HG02981 (cell line): ENCODE data around the gene C10orf90.

Experiments used
- ATAC-seq: cut with Tn5 transposase; IDR thresholded peaks from one replicate; pipeline ENCODE4 v1.9.1; 2021; ENCODE audit warnings: mild to moderate bottlenecking, moderate library complexity; ENCODE audit not compliant: unreplicated experiment

C10orf90 gene

DNA sequence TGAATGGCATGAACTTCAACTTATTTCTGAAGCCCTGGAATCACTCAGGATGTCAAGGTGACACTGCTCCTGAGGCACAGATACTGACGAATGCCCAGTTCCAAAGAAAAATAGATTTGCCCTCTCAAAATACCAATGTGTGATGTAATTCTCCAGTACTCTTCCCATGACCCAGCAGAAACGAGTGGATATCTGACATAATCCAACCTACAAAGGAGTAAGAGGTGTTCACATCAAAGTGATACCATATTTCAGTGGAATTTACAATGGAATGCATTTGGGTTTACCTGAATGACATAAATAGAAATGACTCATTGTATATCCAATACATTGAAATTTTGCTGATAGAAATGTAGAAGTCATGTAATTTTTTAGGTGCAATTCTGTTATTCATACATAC, 161.3 kb downstream of the C10orf90 start:
- ATAC-seq, result no peak

DNA sequence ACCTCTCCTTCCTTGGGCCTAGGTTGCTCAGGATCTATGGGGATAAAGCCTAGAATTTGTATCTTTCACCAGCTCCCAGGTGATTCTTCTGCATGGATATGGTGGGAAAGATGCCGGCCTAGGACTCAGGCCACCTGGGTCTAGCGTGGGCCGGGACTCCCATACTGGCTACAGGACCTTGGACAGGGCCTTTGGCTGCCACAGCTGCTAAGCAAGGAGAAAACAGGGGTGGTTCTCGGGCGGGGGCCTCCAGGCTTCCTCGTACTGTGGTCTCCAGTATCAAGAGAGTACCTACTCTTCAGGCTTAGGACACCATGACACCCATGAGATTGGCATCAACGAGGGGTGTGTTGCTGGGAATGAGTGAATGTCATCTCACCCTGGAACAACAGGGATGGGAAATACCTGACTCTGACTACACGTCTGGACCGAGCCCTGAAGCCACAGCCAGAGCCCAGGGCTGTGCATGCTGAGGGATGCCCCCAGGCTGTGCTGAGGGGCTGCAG, 161.9 kb downstream of the C10orf90 start:
- ATAC-seq, result no peak

DNA sequence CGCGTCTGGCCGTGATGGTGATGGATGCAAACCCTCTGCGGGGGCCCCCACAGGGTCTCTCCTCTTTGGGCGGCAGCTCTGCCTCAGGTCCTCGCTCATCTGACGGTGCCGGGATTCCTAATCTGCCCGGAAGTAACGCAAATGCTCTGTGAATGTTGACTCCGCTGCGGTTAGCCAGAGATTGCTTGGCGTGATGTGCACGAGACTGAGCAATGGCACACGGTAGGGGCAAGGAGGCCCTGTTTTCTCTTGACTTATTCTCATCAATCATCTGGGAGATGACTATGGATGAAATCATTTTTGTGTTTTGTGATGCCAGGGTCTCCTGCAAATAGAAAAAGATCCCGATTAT, 165.8 kb downstream of the C10orf90 start:
- no peak for ATAC-seq

DNA sequence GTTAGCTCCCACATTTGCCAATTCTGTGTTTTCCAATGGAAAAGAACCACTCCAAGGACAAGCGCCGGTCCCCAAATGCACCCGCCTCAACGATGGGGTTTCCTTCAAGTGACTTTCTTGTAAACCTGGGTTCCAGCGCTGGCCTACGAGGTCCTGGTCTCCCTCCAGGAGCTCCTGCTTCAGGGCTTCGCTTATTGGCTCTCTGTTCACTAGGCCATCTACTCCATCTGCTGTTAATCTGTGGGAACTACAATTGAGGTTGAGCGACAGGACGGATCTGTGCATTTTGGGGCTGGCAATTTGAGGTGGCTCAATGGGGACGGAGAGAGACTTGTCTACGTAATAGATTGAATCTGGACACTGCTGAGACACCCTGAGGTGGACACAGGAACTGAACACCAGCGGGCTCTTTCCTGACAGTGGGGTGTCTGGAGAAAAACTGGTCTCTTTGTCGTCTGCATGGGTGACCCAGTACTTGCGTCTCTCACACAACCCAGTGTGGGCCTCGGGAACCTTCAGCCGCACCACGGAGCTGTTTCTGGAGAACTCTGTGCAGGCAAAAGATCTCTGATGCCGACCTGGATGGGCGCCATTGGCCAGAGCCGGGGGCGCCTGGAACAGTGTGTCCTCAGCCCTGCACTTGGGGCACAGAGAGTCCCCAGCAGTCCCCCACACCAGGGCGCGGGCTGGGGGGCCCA, 166.3 kb downstream of the C10orf90 start:
- ATAC-seq, result no peak

DNA sequence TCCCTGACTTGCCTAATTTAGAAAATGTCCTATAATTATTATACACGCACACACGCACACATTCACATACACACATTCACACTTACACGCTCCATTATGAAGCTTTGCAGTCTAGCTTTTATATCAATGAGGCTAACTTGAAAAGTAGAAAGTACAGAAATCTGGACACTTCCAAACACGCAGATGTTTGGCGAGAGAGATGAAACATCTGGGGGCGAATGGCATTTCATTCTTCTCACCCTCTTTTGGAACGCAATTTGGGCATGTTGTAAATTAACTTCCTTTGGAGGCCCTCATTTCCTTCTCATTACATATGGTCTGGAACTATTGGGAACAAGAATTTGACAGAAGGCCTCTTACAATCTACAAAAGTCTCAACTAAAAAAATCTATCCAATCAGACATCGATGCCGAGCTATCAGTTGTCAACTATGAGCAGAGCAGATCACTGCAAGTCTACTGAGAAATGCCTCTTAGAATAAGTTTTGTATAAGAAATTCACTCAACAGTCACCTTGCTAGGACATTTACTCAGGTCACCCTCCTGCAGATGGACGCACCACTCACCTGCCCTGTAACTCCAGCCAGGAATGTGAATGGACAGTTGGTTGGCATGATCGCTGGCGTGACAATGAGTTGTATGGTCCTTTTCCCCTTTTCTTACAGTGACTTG, 167.0 kb downstream of the C10orf90 start:
- ATAC-seq, result no peak

DNA sequence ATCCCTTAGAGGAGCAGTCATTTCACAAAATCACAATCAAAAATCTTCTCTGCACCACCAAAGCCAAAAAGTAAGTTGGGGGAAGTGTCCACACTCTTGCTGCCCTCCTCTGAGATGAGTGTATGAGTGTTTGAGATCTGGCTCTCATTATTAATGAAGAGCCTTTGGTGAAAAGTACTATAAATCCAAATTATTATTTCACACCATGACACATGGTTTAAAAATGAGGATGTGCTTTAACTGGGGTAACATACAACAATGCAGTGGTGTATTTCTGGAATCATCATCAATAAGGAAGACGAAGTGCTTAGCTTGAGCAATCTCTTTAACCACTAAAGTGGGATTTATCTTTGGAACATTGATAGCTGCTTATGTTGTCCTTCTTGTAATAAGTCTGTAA, 168.1 kb downstream of the C10orf90 start:
- ATAC-seq, result no peak

DNA sequence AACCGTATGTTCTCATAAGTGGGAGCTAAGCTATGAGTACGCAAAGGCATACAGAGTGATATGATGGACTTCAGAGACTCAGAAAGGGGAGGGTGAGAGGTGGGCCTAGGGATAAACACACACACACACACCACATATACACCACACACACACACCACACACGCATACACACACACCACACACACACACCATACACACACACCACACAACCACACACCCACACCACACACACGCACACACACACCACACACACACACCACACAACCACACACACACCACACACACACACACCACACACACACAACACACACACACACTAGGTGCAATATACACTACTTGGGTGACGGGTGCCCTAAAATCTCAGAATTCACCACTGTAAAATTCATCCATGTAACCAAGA, 168.7 kb downstream of the C10orf90 start:
- no peak for ATAC-seq

DNA sequence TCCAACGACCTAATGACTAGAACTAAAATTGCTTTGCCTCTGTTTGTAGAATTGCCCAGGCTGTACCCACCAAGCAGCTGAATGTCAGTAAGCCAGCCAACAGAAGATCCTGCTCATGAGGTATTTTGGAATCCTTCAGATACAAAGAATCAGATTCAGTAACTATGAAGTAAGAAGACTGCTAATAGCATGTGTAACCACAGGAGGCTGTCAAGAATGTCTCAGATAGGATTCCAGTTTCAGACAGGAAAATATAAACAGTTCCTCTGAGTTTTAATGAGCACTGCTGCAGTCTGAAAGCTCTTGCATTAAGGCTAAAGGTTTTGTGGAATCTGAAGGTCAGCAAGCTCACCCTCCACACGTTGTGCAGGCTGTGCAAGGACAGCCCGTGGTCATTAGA, 169.6 kb downstream of the C10orf90 start:
- ATAC-seq, result no peak

DNA sequence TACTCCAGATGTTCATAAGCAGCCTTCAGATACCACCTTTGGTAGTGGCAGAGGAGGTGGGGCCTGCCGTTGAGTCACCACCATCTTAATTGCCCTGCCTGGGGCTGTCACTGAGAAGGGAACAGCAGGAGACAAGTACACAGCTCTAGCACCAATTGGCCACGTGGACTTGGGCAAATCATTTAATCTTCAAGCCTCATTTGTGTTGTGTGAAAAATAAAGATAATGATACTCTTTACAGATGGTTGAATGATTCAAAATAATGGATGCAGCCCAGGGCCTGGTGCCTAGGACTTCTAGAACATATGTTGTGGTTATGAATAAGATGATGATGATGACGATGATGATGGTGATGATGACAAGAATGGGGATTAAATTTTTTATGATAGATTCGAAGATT, 170.3 kb downstream of the C10orf90 start:
- no peak for ATAC-seq

DNA sequence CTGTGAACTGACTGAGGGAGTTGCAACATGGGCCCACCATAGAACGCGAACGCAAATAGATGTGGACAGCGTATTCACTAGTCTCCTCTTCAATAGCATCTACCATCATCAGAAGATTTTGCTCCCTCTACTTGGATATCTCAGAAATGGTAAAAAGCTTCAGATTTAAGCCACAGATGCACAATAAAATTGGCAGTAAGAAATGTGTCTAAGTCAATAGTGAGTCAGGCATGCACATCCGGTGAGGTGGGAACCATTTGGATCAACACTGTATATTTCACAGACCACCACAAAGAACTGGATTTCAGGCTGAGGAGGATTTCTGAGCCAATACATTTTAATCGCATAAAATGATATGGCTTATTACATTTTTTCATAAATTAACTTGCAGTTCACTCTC, 170.7 kb downstream of the C10orf90 start:
- no peak for ATAC-seq

DNA sequence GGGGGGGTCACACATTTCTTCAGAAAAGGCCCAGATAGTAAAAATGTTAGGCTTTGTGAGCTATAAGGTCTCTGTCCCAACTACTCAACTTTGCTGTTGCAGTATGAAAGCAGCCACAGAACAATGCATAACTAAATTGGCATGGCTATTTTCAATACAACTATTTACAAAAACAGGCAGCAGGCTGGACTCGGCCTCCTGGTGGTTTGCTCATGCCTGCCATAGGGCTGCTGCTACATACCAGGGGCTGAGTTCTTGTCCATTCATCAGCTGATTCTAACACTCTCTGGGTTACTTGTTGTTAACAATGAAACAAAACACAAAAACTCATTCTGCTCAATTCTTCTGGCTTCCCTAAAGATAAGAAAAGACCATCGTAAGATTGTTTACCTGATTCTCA, 172.8 kb downstream of the C10orf90 start:
- no peak for ATAC-seq

DNA sequence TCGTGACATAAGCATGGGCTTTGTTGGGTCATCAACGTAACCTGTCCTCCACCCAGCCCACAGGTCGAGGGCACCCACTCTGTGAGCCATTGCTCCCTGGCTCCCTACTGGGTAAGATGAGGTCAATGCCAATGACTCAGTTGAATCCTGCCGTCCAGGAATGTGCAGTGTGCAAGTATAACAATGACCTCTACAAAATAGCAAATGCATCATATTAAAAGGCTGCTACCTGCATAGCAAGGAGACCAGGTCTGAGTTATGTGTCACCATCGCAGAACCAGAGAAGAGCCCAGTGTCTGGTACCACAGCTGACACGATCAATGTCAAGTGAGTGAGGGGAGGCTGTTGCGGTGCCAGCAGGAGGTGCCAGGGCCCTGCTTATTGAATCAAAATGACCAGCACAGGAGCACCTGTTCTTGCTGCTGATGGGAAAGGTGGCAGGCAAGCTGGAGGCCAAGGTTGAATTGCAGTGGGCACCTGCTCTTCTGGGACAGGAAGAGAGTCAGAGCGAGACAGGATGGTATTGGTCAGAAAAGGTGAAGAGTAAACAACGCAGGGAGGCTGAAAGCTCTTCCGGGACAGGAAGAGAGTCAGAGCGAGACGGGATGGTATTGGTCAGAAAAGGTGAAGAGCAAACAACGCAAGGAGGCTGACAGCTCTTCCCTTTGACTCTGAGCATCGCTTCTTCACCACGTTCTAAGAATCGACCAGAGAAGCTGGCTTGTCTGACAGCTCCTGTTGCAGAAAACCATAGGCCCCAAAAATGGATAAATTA, 173.5 kb downstream of the C10orf90 start:
- ATAC-seq, result no peak

DNA sequence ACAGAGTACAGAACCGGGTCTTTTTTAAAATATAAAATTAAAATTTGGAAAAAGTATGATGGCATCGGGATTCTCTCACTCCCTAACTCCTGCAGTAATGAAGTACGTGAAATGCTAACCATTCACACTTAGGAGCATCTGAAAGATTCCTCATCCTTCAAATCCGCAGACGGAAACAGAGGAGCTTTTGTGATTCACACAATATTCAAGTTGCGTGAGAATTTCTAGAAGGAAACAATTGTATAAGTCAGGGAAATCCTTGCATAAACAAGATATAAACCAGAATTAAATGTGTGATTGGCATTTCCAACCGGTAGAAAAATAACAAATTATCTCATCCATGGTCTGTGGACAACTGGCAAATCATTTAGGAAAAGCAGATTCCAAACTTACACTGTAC, 179.0 kb downstream of the C10orf90 start:
- ATAC-seq, result no peak

DNA sequence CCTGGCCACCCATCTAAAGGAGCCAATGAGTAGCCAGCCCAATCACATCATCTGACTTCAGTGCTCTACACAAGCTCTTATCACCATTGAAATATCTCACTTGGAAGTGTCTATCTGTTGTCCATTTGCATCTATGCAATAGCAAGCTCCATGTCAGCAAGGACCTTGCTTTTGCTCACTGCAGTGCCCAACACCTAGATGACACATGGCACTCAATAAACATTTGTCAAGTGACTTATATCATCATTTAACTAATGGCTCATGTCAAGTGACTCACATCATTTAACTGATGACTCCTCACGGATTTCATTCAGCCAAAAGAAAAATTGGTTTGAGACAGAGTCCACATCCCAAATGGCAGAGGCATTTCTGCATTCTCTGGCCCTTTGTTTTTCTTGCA, 189.3 kb downstream of the C10orf90 start:
- no peak for ATAC-seq

DNA sequence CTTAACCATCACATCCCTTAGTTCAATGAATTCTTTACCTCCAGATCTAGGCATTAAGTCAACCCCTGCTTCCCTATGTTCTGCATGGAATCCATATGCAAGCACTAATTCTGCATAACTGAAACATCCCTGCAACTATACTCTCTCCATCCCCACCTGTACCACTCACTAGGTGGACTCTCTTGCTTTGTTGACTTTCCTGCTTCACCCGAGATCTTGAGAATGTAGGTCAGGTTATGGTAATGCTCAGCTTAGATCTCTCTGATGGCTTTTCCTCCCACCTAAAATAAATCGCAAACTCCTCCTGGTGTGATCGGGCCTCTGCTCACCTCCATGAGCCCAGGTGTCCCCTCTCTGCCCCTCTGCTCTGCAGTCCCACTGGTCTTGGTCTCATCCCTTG, 189.8 kb downstream of the C10orf90 start:
- ATAC-seq, result no peak

DNA sequence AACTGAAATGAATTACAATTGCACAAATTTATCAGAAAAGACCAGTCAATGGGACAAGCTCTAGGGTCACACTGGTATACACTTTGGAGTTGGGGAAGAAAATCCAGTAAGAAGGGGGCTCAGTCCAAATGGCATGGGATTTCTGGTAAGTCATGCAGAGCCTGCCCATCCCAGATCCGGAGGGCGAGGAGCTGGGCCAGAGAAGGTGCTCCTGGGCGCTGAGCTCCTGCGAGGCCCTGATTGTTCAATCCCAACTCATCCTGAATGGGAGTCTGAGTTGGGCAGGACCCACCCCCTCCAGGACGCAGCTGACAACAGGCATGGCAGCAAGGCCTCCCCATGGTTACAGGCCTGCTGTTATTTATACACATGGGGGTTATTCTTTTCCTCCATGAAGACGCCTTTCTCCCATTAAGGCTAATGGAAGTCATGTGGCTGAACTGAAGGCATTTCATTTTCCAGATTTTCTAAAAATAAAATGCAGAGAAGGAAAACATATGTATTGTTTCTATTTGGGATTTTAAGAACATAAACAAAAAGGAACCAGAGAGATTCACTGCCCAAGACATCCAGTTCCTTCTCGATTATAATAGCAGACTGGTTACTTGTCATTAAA, 191.1 kb downstream of the C10orf90 start:
- no peak for ATAC-seq

DNA sequence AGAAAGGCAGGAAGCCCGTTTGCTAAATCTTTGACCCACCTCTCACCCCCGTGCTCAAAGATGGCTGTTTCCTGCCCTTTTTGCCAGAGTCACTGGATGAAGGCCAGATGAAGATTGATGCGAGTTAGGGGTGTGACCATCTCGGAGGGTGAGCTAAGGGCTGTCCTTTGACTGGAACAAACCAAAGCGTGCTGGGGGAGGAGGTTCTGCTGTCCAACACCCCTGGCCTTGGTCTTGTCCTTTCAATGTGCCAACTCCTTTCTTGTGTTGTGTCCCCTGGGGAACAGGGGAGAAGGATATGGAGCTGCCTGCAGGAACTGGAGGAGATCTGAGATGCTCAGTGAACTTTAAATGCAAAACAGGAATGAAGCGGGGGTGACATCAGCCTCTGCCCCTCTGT, 191.9 kb downstream of the C10orf90 start:
- no peak for ATAC-seq

DNA sequence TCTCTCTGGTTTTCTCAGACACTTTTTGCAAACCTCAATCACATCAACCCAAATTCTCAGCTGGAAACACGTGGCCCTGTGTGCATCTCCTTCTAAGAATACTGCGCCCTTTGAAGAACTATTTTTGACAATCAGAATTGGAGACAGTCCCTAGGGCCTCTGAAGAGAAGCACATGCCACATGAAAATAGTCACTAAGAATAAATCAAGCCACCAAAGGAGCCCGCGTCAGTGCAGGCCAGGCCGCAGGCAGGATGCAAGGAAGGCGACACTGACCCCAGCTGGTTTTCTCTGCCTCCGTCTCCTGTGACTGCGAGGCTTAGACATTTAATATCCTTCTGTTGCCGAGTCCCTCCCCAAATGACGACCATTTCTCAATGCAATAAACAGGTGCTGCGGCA, 194.2 kb downstream of the C10orf90 start:
- no peak for ATAC-seq

DNA sequence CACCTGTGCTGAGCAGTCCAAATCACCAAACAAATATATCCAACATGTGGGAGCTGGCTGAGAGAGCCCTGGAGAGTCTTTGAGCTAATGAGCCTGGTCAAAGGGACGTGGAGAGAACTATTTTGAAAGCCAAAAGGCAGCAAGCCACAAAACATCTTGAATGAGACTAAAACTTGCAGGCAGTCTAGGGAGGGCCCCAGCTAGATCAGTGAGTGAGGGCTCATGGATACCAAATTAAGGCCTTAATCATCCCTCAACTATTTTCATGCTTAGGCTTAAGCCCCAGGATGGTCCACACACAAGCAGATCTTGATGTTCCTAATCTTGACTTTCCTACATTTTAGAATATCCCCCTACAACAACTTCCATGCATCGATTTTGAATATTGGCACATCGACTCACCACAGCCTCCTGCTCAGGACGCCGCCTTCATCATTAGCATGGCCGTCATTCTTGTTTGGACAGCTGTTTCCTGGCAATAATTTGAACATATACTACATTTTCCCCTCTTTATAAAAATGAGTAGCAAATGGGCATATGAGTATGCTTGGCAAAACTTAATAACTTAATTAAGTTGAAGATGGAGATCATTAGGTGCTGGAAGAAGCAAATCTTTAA, 195.3 kb downstream of the C10orf90 start:
- no peak for ATAC-seq

DNA sequence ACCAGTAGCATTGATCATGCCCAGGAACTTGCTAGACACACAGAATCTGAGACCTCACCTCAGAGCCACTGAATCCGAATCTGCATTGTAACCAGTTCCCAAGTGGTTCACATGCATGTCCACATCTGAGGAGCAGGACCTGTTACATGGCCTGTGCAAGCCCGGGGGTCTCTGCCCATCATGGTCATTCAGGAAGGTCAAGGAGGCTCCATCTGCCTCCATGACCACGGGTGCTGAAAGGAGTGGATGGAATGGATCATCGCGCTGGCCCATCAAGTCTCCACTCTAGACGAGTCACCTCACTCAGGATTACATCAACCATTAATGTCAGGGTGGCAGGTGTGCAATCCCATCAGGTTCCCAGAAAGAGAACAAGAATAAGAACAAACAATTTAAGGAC, 196.5 kb downstream of the C10orf90 start:
- no peak for ATAC-seq

DNA sequence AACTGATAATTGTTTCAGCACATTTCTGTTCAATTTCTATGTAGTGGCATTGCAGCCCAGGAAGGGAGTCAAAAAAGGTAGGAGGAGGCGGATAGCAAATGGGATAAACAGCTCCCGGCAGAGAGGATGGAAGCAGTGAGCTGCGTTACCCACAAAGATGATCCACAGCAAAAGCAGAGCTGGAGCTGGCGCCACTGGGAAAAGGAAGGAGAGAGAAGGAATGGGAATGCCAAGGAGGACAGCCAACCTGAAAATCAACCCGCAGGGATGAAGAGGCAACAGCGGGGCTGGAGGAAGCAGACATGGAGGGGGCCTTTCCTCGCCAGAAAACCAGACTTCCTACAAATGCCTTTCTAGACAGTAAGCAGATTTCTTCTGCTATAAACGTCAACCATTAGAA, 199.5 kb downstream of the C10orf90 start:
- no peak for ATAC-seq
